ENCODE measurements around the gene PALD1.

- TF ChIP-seq, protein P1, sequence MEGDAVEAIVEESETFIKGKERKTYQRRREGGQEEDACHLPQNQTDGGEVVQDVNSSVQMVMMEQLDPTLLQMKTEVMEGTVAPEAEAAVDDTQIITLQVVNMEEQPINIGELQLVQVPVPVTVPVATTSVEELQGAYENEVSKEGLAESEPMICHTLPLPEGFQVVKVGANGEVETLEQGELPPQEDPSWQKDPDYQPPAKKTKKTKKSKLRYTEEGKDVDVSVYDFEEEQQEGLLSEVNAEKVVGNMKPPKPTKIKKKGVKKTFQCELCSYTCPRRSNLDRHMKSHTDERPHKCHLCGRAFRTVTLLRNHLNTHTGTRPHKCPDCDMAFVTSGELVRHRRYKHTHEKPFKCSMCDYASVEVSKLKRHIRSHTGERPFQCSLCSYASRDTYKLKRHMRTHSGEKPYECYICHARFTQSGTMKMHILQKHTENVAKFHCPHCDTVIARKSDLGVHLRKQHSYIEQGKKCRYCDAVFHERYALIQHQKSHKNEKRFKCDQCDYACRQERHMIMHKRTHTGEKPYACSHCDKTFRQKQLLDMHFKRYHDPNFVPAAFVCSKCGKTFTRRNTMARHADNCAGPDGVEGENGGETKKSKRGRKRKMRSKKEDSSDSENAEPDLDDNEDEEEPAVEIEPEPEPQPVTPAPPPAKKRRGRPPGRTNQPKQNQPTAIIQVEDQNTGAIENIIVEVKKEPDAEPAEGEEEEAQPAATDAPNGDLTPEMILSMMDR (IDR thresholded peaks at IDR 0.05): no peak
- no peak for TF ChIP-seq POLR2AphosphoS5 (IDR thresholded peaks at IDR 0.05)
Measured at GRCh38 chr10:70433581-70434280, 44.8 kb upstream of the PALD1 start.

All from esophagus muscularis mucosa (tissue), 3 donors.